ENCODE results near the gene EDIL3. TPM values are rescaled to one million over a fixed set of nuclear protein-coding genes. Genes with fewer than 3 reads are reported as not detected.

EDIL3 gene
- total RNA-seq, 1 experiment from 2014 or later = 7.2 TPM

- Histone ChIP-seq H3K27me3 (ENCODE audit: insufficient read depth, low read depth) (no peaks in the 10 kb centered on the region), H3K4me3 (no peak overlapping the region), H3F3A (ENCODE audit: insufficient read depth, low read depth) (no peaks in the 10 kb centered on the region), H3K36me3 (ENCODE audit: low read depth) (no peaks in the 10 kb centered on the region), H3K4me2 (no peak overlapping the region), H3K9me2 (ENCODE audit: insufficient read depth) (no peaks in the 10 kb centered on the region; the same call in 1 of the 2 replicates), H3K9me3 (ENCODE audit: insufficient read depth, low read depth) (no peaks in the 10 kb centered on the region), H3K4me1 (replicated peaks; ENCODE audit: insufficient read depth) (no peaks in the 10 kb centered on the region), H4K20me1 (ENCODE audit: insufficient read depth) (no peaks in the 10 kb centered on the region), H3K79me2 (ENCODE audit: low read depth) (no peaks in the 10 kb centered on the region), H2AFZ (no peak overlapping the region), H3K27ac (no peak overlapping the region)
- ChIA-PET CTCF (no interaction called here), POLR2A (ENCODE audit: unreplicated experiment) (no interaction called here)
- no TSS peak for BruUV-seq (replicated peaks)
- TF ChIP-seq CTCF (conservative IDR thresholded peaks at IDR 0.05) (no peak), EZH2 (IDR thresholded peaks at IDR 0.05; ENCODE audit: low read depth) (no peak)
- intact Hi-C loops (cut with micrococcal nuclease; ENCODE audit: unreplicated experiment) = no loop called here
- DNase-seq = no peak
Measured at GRCh38 chr5:84260939-84261338, 123.7 kb downstream of the EDIL3 start.

- TF ChIP-seq EZH2 (IDR thresholded peaks at IDR 0.05; ENCODE audit: low read depth) (no peak), CTCF (conservative IDR thresholded peaks at IDR 0.05) (no peak)
- no peaks in the 10 kb centered on the region; the same call in 1 of the 2 replicates for H3K9me2 ChIP-seq (ENCODE audit: insufficient read depth)
- H3K27ac ChIP-seq = no peak overlapping the region
- no peaks in the 10 kb centered on the region for H3K4me1 ChIP-seq (replicated peaks; ENCODE audit: insufficient read depth)
- no peak overlapping the region for H2AFZ ChIP-seq
- H3F3A ChIP-seq (ENCODE audit: insufficient read depth, low read depth) = no peaks in the 10 kb centered on the region
- H3K4me2 ChIP-seq = no peak overlapping the region
- no peaks in the 10 kb centered on the region for H3K79me2 ChIP-seq (ENCODE audit: low read depth)
- no peak overlapping the region for H3K4me3 ChIP-seq
- no TSS peak for BruUV-seq (replicated peaks)
- H4K20me1 ChIP-seq (ENCODE audit: insufficient read depth) = no peaks in the 10 kb centered on the region
- DNase-seq = no peak
- ChIA-PET POLR2A (ENCODE audit: unreplicated experiment) (no interaction called here), CTCF (no interaction called here)
- no peaks in the 10 kb centered on the region for H3K9me3 ChIP-seq (ENCODE audit: insufficient read depth, low read depth)
- H3K36me3 ChIP-seq (ENCODE audit: low read depth) = no peaks in the 10 kb centered on the region
- H3K27me3 ChIP-seq (ENCODE audit: insufficient read depth, low read depth) = no peaks in the 10 kb centered on the region
- intact Hi-C loops (cut with micrococcal nuclease; ENCODE audit: unreplicated experiment) = no loop called here
Measured at GRCh38 chr5:84260140-84260539, 124.5 kb downstream of the EDIL3 start.

GRCh38 chr5:84259283-84260045 is 125.2 kb downstream of the EDIL3 start:
- no peak for DNase-seq
- no peaks in the 10 kb centered on the region for H3K27me3 ChIP-seq (ENCODE audit: insufficient read depth, low read depth)
- no TSS peak for BruUV-seq (replicated peaks)
- POLR2A ChIA-PET (ENCODE audit: unreplicated experiment) = no interaction called here
- no peak overlapping the region for H2AFZ ChIP-seq
- intact Hi-C loops (cut with micrococcal nuclease; ENCODE audit: unreplicated experiment) = no loop called here
- H3K9me2 ChIP-seq (ENCODE audit: insufficient read depth) = no peaks in the 10 kb centered on the region; the same call in 1 of the 2 replicates
- CTCF ChIA-PET = no interaction called here
- no peaks in the 10 kb centered on the region for H3K4me1 ChIP-seq (replicated peaks; ENCODE audit: insufficient read depth)
- H3K36me3 ChIP-seq (ENCODE audit: low read depth) = no peaks in the 10 kb centered on the region
- no peak overlapping the region for H3K4me3 ChIP-seq
- H3K27ac ChIP-seq = no peak overlapping the region
- H3K4me2 ChIP-seq = no peak overlapping the region
- H3K9me3 ChIP-seq (ENCODE audit: insufficient read depth, low read depth) = no peaks in the 10 kb centered on the region
- no peaks in the 10 kb centered on the region for H4K20me1 ChIP-seq (ENCODE audit: insufficient read depth)
- H3F3A ChIP-seq (ENCODE audit: insufficient read depth, low read depth) = no peaks in the 10 kb centered on the region
- TF ChIP-seq CTCF (conservative IDR thresholded peaks at IDR 0.05) = no peak
- no peak for TF ChIP-seq EZH2 (IDR thresholded peaks at IDR 0.05; ENCODE audit: low read depth)
- H3K79me2 ChIP-seq (ENCODE audit: low read depth) = no peaks in the 10 kb centered on the region
